GM19455 (cell line): ENCODE measurements around the gene BRINP3.

Source experiments
- ATAC-seq: cut with Tn5 transposase; IDR thresholded peaks from one replicate; pipeline ENCODE4 v1.9.1; 2021; ENCODE audit not compliant: unreplicated experiment

Gene BRINP3

DNA sequence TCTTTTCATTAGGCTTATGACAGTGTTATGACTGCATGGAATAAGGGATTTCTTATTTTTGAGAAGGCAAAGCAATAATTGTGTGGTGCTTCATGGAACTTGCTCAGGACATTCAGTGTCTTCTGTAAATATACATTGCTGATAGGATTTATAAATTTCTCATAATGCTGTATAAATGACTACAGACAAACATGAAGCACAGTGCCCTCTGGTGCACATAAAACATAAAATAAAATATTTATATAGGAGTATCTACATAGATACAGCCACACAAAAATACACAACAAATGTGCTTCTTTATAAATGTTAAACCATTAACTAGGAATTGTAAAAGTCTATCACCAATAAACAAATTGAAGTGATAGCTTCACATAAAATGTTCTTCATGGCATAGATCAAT, 24.1 kb downstream of the BRINP3 start:
- ATAC-seq = no peak

DNA sequence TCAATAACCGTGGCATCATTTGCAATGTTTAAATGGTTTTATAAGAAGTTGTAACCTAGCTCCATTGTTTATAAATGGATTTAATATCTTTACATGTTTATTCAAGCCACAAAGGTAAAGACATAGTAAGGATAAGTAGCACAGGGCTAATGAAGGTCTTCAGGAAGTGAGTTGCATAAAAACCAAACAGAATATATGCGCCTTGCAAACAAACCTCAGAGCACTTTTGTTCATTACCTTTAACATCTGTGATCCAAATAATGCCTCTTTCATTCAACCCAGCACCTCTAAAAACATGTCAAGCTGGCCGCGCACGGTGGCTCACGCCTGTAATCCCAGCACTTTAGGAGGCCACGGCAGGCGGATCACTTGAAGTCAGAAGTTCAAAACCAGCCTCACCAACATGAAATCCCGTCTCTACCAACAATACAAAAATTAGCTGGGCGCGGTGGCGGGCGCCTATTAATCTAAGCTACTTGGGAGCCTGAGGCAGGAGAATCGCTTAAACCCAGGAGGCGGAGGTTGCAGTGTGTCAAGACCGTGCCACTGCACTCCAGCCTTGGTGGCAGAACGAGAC, 25.3 kb downstream of the BRINP3 start:
- no peak for ATAC-seq

DNA sequence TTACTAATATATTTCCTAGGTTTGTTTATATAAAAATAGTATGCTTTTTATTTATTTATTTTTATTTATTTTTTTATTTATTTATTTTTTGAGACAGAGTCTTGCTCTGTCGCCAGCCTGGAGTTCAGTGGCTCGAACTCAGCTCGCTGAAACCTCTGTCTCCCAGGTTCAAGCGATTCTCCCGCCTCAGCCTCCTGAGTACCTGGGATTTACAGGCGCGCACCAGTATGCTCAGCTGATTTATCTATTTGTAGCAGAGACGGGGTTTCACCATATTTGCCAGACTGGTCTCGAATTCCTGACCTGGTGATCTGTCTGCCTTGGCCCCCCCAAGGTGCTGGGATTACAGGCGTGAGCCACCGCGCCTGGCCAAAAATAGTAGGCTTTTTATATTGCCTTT, 33.2 kb downstream of the BRINP3 start:
- ATAC-seq = no peak

DNA sequence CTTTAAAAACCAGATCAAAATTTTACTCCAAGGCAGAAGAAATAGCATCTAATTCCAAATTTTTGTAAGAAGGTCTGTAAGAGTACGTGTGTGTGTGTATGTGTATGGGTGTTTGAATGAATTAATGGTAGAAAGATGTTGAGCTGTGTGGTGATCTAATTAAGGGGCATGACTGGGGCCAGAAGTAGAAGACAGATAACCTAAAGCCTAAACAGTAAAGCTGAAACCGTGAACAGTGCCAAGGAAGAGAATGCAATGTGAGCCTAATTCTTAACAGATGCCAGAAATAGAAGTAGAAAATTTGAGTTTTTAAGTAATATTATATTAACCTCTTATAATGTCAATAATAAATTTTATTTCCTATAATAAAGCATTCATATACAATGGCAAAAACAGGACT, 38.2 kb downstream of the BRINP3 start:
- no peak for ATAC-seq

DNA sequence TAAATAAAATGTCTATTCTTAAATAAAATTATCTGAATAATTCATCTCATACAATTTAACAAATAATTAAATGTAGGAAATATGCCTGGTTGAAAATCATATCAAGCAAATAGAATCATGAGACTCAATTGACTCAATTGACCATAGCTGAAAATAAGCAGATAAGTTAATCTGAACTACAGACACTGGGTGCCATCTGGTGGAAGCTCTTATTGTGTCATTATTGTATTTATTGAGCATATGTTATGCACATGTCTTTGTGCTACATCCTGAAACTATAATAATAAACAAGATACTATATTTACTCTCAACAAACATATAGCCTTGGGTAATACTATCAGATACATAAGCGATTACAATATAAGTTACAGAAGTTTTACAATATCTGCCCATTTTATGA, 41.0 kb downstream of the BRINP3 start:
- no peak for ATAC-seq

DNA sequence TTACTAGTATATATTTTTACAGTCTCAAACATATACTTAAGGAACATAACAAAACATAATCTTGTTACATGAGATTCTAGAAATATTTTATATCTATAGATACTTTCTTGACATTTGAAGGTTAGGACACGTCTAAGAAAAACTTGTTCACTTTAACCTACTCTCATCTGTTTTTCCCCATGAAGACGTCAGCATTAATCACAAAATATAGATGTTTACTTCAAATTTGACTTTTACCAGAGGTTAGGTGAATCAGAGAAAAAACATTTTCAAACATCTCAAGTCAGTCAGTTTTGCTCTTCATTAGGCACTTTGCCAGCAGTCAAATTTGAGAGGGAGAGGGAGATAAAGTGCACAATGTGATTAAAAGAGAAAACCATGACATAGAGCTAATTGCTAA, 47.7 kb downstream of the BRINP3 start:
- no peak for ATAC-seq

DNA sequence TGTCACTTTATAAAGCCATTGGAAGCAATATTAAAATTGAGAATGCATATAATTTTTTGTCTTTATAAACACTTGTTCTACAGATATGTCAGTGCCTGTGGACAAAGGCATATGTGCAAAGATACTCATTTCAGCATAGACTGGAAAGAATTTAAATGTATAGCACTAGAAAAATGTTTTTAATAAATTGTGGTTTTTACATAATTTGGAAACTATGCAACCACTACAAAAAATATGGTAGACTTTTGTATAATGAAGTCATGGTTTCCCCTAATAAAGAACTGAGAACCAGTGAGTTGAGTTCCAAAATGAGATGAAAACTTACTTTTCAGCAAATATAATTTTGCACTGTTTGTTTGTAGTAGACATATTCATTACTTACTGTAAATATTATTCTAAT, 48.5 kb downstream of the BRINP3 start:
- no peak for ATAC-seq

DNA sequence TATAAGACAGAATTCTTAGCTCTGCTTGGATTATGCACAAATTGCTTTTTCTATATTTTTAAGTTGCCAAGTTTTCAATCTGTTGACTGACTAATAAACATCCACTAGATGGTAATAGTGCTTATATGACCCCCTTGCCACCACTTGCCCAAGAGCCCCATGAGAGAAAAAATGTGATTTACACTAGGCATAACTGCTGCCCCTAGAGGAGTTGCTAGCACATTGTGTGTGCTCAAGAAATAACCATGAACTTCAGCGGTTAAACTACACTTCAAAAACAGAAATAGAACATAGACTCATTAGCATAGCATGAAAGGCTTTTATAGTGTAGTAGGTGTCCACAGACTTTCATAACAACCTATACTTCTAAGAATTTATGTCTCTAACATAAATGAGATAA, 61.4 kb downstream of the BRINP3 start:
- ATAC-seq = no peak

DNA sequence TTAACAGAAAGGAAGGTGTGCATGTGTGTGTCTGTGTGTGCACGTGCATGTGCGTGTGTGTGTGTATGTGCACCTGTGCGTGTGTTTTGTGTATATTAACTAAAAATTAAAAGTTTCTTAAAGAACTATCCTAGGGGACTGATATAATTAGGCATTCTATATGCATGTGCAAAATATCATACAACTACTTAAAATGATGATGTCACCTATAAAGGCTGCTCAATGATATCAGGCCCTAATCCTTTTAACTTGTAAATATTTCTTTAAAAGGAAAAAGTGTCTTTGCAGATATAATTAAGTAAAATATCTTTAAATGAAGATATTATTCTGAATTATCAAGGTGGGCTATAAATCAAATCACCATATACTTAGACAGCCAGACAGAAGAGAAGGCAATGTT, 64.5 kb downstream of the BRINP3 start:
- no peak for ATAC-seq

DNA sequence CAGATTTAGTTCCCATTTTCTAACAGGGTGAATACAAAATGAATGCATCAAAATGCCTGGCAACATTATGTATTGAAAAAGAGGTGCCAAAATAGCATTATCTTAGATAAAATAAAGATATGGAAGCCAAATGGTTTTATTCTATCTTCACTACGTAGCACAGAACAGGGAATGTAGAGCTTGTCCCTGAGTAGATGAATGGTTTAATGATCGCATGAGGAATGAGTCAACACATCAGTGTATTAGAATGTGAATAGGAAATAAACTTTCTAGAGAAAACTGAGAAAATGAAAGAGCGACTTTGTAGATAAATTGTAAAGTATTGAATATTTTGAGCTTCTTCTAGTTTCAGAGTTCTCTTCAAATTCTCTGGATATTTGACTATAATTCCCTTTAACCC, 74.3 kb downstream of the BRINP3 start:
- ATAC-seq = no peak

DNA sequence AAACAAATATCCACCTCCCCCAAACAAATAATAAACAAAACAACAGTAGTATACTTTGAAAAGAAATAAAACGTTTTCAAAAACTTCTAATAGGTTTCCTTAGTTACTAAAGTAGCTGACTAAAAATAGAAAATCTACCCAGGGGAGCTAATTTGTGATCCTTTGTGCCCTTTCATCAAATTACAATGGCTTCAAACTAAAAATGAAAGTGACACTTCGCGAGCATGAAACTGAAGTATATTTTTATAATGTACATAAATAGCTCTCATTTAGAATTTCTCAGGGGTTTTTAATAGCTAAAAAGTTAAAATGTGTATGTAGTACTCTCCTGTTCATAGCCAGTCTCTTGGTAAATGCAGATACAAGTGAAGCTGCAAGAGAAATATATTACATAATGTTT, 78.4 kb downstream of the BRINP3 start:
- no peak for ATAC-seq

DNA sequence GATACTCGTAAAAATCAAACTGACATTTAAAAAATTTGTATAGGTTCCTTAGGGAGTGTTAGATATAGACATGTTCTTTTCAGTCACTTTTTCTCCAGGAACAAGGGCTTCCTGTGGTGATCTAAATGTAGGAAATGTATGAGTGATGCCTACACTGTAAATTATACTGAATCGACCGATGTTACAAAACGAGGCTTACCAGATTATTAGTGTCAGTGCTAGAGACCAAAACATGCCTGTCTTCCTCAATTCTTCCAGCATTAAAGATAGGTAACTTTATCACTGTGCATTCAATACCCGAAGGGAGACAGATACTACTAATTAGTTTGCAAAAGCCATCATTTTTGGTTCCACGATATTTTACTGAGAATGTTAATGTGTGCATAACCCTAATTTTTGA, 86.1 kb downstream of the BRINP3 start:
- no peak for ATAC-seq

DNA sequence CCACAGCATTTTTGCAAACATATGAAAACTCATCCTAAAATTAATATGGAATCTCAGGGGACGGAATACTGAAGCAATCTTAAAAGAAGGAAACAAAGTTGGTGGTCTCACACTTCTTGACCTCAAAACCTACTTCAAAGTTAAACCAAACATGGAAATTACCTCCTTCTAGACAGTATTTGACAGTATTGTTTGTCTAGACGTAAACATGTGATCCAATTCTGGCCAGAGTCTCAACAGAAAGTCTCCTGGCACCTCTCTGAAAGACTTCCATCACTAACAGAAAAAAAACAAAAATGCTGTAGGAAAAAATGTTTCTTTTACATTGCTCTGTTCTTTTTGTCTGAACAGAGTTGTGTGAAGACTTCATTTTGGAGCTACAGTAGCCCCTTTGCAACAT, 99.7 kb downstream of the BRINP3 start:
- no peak for ATAC-seq

DNA sequence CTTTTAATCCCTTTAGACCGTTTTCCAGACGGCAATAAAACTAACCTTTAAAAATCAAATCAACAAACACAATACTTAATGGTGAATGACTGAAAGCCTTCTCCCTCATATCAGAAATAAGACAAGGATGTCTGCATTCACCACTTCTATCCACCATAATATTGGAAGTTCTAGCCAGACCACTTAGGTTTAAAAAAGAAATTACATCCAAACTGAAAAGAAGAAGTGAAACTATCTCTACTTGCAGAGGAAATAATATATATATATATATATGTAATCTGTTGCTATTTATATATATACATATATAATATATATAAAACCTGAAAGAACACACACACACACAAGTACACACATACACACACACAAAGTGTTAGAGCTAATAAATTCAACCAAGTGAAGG, 100.4 kb downstream of the BRINP3 start:
- no peak for ATAC-seq

DNA sequence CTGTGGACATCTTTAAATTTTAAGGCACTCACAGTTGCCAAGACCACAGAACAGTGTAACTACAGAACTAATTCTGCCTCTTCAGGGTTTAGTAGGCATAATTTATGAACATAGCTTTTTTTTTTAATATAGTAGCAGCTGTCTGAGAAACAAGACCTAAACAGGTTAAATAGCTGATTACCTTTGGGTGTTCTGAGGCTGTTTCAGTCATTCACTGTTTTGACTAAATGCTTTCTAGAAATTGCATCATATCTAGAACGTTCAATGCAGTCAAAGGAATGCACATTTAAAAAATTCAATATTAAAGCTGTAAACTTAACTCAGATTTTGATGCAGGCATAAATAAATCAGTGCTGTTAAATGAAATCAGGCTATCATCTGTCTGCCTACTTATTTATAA, 101.6 kb downstream of the BRINP3 start:
- no peak for ATAC-seq

DNA sequence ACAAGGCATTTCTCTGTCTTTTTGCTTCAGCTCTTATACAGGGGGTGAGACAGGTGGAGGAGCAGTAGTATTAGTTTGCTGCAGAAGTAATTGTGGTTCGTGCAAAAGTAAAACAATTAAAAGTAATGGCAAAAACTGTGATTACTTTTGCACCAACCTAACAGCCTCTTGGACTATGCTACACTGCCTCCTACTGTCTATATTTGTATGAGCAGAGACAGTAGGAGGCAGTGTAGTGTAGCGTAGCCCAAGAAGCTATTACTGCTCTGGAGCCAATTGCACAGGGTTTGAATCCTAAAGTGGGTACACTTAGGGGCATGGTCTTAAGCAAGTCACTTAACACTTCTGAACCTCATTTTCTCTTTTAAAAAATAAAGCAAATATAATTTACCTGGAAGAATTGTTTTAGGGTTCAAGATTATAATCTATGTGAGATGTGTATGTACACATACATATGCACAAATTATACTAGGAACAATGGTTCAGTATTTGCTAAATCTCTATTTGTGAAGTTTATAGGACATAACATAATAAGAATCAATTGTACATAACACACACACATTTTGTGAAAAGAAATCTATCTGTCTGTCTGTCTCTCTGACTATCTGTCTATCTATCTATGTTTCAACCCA, 103.8 kb downstream of the BRINP3 start:
- ATAC-seq = peak; percentile 83

DNA sequence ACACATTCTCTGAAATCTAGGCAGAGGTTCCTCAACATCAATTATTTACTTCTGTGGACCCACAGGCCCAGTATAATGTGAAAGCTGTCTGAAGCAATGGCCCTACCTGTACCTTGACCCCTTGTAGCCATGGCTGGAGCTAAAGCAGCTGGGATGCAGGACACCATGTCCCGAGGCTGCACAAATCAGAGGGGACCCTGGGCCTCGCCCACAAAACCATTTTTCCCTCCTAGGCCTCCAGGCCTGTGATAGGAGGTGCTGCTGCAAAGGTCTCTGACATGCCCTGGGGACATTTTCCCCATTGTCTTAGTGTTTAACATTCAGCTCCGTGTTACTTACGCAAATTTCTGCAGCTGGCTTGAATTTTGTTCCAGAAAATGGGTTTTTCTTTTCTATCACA, 110.5 kb downstream of the BRINP3 start:
- no peak for ATAC-seq

DNA sequence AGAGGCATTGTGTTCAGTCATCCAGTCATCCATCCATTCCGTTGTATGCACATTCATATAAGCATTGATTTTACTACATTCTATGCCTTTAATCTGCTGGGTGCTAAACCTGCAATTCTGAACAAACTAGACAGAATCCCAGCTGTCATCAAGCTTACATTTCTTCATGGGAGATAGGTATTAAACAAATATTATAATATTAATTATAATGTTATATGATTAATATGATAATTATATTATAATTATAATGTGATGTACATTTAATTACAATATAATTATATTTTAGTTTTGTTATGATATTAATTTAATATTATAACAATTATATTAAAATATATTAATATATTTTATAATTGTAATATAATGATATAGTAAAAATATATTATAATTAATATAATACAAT, 112.4 kb downstream of the BRINP3 start:
- no peak for ATAC-seq

DNA sequence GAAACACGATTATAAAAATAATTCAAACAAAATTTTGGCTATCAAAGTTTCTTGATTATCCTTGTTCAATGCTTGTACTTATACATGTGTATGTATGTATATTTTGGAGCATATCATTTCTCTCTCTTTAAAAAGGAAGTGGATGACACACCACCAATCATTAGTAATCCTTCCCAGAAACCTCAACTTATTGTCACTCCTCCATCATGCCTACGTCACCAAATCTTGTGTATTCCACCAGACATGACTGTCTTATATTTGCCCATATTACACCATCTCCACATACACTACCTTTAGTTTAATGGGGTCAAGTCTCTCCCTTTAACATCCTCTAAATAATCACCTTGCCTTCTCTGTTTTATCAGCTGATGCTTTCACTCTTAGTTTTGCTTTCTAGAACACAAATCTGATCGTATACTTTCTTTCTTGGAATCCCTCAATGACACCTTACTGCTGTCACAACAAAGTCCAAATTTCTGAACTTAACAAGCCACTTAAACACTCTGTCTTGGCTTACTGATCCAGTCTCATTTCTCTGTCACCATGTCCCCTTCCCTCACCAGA, 124.0 kb downstream of the BRINP3 start:
- ATAC-seq = no peak

DNA sequence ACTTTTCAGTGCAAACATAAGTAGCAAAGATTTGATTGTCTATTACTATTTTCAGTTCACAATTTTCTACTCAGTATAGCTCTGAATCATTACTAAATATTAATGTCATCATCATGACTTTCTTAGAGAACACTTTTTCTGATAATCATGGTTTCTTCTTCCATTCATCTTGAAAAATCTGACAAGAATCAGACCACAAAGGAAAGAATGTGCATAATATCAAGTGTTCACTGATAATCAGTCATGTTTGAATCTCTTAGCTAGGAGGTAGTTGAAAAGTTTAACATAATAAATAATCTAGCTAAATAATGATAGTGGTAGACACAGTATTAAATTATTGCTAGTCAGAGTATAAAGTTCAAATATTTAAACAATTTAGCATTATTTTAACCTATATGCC, 133.2 kb downstream of the BRINP3 start:
- ATAC-seq = no peak

DNA sequence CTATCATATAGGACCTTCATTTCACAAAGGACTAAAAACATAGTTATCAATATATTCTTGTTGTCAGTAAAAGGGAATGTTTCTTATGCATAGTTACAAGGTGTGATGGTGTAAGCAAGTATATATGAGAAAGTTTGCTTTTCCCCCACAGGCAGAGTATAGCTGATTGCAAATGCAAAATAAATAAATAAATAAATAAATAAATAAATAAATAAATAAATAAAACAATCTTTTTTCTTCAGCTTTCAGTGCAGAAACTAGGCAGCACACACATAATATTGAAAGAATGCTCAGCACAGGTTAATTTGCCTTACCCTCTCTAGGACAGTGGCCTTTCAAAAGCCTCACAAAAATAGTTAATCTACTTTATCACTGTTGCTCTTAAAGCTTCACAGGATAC, 138.8 kb downstream of the BRINP3 start:
- no peak for ATAC-seq

DNA sequence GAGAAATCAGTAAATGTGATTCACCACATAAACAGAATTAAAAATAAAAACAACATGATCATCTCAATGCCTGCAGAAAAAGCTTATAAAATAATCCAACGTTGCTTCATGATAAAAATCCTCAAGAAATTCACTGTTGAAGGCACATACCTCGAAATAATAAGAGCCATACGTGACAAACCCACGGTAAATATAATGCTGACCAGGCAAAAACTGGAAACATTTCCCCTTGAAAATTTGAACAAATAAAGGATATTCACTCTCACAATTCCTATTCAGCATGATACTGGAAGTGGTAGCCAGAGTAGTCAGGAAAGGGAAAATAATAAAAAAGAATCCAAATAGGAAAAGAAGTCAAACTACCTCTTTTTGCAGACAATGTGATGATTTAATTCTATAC, 148.8 kb downstream of the BRINP3 start:
- no peak for ATAC-seq

DNA sequence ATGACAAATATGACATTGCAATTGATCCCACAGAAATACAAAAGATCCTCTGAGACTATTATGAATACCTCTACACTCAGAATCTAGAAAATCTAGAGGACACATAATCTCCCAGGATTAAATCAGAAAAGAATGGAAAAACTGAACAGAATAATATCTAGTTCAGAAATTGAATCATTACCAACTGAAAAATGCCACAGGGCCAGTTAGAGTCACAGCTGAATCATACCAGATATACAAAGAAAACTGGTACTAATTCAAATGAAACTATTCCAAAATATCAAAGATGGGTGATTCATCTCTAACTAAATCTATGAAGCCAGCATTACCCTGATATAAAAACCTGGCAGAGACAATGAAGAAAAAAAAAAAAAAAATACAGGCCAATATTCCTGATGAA, 149.3 kb downstream of the BRINP3 start:
- ATAC-seq = no peak
